Stimulated activated CD8-positive, alpha-beta memory T cell treated with anti-CD3 and anti-CD28 coated beads, Interleukin-7, amount 100 ng/mL, for 48 hours (primary cell): ENCODE results near the gene MRPL32.
"Not testable (repeated sequence)": the region's sequence is repeated elsewhere in the genome, so short reads cannot be mapped to it uniquely, and the experiment has no call there.

Experiments
- DNase-seq, 2 donors: peaks; one replicate each; pipeline ENCODE4 v3.0.0-alpha.2; 2020; ENCODE audit warnings: low read depth in 1 of 2; ENCODE audit errors: extremely low read depth in 1 of 2

The MRPL32 gene

DNA sequence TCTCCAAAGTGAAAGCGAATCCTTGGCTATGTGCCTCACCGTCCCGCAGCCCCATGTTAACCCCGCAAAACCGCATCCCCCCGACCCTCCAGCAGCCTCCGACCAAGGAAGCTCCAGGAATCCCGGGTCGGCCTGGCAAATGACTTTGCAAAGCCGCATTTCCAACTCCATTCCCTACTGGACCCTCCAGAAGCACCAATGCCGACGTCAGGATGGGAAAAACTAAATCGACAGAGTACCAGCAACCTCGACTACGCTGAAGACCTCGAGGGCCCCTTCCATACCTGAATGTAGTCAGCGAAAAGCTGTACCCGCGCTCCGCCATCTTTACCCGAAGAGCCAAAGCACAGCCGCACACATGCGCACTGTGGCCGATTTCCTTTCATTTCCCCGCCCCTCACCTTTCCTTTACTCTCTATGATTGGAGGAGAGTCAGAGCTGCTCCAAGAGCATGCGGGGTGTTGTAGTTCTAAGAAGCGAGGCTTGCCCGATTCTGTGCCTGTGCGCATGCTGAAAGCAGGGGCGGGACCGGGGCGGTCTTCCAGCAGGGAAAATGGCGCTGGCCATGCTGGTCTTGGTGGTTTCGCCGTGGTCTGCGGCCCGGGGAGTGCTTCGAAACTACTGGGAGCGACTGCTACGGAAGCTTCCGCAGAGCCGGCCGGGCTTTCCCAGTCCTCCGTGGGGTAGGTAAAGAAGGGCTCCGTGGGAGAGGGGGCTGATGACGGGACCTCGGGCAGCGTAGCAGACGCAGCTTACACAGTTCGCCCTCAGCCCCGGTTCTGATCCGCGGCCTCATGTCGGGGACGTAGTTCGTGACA is at the start of gene MRPL32, which contains the start of gene PSMA2:
MRPL32 (plus strand) TSS at position 543 of the 818 bp plus-strand sequence; CDS start at position 554, 11 bp downstream.
PSMA2 (minus strand) TSS at position 341 of the 818 bp plus-strand sequence; CDS start at position 325, 16 bp downstream.
- DNase-seq: peak; percentile 86 to 95

DNA sequence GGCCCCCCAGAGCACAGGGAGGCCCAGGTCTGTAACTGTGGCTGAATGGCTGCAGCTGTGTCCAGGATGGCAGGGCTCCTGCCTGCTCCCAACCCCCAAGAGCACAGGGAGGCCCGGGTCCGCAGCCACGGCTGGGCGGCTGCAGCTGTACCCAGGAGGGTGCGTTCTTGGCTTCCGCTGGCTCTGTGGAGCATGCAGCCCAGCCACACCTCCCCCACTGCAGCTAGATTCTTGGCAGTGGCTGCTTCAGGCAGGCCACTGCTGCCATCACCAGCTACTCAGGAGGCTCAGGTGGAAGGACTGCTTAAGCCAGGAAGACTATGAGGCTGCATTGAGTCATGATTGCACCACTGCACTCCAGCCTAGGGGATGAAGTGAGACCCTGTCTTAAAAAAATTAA is 48.2 kb upstream of the MRPL32 start:
- DNase-seq: no peak

DNA sequence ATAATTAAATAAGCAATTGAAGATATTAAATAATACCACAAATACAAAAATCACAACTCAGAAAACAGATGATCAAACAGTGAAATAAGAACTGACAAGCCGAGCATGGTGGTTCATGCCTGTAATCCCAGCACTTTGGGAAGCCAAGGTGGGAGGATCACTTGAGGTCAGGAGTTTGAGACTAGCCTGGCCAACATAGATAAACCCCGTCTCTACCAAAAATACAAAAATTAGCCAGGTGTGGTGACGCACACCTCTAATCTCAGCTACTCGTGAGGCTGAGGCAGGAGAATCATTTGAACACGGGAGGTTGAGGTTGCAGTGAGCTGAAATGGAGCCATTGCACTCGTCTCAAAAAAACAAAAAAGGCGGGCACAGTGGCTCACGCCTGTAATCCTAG is 47.0 kb upstream of the MRPL32 start:
- not testable (repeated sequence) for DNase-seq

DNA sequence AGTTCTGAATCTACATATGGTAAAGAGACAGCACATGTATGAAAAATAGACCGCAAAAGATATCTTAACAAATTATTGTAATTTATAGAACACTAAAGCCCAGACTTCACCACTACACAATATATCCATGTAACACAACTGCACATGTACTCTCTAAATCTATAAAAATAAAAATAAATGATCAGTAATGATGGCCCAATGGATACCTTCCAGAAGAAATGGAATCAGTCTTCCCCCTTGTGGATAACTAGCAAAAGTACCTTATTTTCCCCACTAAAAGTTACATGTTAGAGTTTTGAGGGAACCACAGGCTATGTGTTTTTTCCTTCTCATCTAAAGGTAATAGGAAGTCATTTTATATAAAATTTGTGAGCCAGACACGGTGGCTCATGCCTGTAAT is 46.0 kb upstream of the MRPL32 start:
- no peak for DNase-seq

DNA sequence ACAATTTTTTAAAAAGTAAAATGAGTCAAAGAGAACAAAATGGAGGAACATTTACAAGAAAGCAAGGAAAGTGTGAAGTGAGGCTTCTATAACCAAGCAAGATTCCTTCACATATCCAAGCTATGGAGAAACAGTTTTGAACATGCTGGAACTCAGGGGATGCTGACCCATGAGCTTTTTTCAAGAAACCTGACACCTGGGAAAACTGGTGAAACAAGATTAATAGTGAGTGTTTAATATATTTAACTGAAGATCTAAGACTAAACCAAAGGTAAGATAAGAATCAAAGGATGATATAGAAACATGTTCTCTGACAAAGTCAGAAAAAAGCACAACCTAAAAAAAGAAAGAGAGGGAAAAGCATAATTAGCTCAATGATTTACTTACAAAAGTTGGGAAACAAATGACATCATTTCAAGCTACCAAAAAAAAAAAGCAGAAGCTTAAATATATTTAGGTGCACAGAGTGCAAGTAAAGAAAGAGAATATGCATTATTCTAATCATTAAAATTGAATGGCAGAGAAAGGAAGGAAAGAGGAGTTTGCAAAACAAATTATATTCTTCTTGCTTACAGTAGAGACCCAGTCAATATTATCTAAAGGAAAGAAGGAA is 45.2 kb upstream of the MRPL32 start:
- no peak for DNase-seq

DNA sequence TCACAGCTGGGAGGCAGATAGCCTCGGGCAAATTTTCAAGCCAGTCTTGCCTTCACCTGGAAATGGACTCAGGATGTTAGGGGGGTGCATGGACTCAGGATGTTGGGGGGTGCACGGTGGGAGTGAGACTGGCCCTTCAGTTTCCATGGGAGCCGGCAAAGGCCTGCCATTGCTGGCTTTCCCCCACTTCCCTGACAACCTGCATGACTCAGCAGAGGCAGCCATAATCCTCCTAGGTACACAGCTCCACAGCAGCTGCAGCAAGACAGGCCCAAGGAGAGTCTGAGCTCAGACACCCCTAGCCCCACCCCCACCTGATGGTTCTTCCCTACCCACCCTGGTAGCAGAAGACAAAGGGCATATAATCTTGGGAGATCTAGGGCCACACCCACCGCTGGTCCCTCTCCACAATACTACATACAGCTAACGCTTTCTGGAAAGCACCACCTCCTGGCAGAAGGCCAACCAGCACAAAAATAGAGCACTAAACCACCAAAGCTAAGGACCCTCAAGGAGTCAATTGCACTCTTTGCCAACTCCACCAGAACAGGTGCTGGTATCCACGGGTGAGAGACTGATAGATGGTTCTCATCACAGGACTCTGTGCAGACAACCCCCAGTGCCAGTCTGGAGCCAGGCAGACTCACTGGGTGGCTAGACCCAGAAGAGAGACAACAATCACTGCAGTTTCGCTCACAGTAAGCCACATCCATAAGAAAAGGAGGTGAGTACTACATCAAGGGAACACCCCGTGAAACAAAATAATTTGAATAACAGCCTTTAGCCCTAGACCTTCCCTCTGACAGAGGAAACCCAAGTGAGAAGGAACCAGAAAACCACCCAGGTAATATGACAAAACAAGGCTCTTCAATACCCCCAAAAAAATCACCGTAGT is 38.6 kb upstream of the MRPL32 start:
- DNase-seq: no peak

DNA sequence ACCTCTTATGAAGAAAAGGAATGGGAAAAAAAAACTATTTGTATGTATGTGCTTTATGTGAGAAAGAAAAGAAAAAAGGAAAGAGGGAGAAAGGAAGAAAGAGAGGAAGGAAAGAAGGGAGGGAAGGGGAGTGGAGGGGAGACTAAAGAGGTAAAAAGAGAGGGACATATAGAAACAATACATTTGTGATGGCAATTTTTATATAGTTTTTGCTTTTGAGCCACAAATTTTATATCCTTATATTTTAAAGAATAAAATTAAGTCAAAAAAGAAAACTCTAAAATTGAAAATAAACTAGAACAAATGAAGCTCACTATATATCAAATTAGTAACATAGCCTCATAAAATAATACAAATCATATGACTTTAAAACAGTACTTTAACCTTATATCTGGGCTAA is 31.3 kb upstream of the MRPL32 start:
- DNase-seq: no peak

DNA sequence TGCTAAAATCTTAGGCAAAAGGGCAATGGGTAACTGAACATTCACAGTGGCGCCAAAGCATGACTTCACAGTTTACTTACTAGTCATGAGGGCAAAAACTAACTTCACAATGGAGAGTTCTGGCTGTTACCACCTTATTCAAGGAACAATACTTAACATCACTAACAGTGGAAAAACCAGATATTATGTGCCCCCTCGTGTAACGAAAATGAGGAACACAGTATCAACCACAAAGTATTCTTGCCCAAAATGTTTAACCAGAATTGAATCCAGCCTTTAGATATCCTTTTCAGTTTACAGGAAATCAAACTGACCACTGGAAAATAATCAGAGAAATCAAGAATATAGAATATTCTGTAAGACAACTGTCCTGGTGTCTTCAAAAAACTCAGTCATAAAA is 29.8 kb upstream of the MRPL32 start:
- DNase-seq: no peak

DNA sequence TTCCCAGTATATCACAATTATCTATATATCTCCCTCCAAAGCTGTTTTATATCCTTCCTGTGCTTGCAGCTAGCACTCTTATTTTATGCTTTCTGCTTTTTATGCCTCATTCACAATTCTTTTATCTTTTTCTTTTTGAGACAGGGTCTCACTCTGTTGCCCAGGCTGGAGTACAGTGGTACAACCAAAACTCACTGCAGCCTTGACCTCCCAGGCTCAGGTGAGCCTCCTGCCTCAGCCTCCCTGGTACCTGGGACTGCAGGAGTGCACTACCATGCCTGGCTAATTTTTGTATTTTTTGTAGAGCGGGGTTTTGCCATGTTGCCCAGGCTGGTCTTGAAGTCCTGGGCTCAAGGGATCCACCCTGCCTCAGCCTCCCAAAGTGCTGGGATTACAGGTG is 26.0 kb upstream of the MRPL32 start:
- DNase-seq: no peak

DNA sequence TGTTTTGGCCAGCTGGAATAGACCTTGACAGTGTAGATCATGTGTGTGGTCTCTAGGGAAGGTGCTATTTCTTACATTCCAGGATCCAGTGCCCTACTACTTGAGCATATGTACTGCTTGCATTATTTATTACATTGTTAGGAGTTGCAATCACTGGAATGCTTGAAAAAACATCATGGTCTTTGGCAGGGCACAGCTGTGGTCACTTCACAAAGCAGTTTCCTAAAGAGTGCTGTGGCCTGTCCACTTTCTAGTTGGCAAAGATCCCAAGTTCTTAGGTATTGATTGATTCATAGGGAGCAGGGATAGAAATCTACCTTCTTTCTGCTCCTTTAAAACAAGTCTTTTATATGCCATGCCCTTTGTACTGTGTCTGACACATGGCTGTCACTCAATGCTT is 24.9 kb upstream of the MRPL32 start:
- DNase-seq: no peak

DNA sequence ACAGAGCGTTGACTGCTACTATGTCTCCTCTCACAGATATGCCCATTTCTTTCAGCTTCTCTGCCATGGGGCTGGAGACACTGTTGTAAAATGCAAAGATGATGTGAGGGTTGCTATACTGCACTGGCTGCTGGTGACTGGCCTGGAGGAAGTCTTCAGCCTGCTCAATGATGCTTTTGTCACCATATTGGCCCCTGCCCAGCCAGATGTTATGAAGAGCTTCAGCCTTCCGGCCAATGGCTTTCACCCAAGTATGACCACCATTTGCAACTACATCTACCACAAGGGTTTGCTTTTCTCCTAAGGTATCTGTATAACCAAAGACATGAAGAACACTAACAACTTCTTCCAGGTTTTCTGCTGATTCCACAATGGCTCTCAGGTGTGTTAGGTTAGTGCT is 21.9 kb upstream of the MRPL32 start:
- no peak for DNase-seq

DNA sequence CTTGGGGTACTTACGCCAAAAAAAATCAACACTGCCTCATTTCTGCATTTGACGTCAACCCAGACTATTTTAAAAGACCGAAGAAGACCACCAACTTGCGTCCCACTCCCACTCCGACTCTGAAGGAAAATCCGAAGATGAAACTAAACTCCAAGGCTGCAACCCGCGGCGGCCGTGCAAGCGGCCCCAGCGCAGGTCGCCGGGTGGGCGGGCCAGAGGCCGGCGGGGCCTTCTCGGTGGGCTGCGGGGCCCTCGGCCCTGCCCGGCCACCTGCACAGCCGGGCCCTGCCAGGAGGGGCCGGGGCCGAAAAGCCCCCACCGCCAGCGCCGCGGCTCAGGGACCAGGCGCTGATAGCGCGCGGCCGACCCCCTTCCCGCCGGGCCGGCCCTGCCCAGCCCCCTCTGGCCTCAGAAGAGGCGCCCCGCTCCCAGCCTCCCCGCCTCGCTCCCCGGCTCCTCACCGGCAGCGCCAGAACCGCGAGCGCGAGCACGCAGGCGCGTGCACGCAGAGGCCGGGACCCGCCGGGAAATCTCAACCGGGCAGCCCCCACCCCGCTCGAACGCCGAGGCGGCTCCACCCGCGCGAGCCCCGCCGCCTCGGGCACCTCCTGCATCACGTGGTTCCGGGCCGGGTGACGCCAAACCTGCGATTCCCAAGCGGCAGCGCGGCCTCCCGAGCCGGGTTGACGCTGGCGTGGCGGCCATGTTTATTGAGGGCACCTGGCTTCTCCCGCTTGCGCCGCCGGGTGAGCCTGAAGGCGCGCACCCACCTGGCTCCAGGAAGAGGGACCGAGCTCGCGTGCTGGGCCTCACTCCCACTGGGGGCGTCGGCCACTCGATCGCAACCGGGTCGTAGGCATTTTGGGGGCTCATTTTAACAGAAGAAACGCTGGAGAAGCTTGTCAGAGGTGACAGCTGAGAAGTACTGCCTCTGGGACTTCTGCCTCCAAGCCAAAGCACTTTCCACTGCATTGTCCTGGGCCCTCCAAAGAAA is 20.4 kb upstream of the MRPL32 start, which contains the start of gene C7orf25:
C7orf25 (minus strand) TSS at position 617 of the 994 bp plus-strand sequence. CDS start 1,170 bp downstream, outside the sequence.
- DNase-seq: peak; percentile 91

DNA sequence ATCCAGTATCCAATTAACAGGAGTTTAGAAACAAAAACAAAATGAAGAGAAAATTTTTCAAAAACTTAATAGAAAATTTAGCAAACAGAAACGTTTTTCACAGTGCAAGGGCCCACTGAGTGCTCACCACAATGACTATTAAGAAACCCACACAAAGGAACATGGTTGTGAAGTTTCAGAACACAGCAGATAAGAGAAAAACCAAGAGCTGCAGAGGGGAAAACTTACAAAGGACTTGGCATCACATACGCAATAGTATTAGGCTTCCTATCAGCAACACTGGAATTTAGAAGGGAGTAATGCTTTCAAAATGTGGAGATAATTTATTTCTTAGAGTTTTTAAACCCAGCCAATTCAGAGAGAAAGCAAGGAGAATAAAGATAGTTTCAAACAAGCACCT is 18.6 kb upstream of the MRPL32 start:
- no peak for DNase-seq

DNA sequence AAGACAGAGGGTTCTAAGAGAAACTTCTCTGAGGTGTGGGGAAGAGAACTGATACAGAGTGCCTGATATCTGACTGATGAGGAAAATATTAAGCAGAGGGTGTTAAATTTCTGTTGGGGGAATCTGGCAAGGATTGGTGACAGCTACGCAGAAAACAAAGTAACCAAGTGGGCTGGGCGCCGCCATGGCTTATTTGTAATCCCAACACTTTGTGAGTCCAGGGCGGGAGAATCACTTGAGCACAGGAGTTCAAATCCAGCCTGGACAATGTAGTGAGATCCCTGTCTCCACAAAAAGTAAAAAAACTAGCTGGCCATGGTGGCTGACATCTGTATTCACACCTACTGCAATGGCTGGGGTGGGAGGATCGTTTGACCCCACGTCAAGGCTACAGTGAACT is 18.2 kb upstream of the MRPL32 start:
- no peak for DNase-seq

DNA sequence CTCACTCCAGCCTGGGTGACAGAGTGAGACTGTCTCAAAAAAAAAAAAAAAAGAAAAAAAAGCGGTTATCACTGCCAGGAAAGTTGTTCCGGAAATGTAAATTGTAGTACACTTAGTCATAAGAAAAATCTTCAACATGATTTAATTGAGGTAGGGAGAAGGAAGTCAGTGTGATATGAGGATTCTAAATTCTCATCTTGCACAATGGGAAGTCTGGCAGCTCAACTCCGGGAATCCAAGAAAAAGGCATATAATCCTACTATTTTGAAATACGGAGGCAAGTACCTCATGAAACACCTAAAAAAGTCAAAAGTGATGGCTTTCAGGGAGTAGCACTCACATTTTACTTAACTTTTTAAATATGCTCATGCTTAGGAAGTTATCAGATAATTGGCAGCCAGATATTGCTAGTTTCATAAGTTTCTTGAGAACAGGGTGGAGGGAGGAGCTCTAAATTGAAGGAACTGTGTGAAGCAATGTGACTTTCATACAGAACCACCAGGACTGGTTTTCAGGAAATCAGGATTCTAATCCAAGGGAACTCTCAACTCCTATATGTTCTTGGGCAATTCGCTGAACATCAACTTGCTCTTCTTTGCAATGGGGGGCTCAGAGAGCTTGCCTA is 17.6 kb upstream of the MRPL32 start:
- no peak for DNase-seq

DNA sequence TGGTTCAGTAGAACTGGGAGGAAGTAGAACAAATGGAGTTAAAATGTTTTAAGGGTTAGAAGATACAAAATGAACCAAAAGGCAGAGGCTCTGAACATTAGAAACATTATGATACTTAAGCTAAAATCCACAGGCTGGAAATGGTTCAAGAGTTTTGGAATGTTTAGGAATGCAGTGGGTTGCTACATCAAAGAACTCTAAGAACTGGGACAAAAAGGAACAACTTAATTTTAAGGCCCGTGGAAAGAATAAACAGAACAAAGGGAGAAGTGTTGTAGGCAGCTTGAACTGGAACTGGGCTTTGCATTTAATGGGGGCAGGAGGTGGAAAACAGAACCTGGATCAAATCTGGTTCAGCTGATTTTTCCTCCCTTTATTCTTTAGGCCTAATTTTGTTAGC is 16.8 kb upstream of the MRPL32 start:
- DNase-seq: no peak

DNA sequence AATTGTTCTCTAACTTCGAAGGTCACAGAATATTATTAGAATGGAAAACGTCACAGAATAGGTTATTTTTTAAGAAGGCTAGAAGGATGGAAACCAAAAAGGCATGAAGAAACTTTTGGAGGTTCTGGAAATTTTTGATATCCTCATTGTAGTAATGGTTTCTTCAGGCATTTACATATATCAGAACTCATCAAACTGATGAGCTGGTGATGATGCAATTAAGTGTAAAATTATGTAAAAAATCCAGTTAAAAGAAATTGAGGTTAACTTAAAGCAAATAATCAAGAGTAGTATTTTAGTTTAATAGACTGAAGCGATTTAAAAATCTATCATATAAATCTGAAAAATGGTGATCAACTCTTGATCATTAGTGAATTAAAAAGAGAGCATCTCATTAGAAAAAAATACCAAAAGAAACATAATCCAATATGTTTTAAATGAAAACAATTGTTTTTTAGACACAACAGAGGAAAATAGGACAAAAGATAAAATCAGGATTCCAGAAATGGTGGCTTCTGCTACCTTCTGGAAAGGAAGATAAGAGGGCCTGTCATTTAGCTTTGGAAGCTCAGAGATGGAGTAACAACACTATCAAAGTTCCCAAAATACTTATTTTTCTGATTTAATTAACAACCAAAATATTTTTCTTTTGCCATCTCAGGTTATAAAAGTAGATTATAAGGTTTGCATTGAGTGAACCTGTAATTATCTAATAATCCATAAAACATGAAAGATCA is 10.0 kb upstream of the MRPL32 start:
- DNase-seq: no peak

DNA sequence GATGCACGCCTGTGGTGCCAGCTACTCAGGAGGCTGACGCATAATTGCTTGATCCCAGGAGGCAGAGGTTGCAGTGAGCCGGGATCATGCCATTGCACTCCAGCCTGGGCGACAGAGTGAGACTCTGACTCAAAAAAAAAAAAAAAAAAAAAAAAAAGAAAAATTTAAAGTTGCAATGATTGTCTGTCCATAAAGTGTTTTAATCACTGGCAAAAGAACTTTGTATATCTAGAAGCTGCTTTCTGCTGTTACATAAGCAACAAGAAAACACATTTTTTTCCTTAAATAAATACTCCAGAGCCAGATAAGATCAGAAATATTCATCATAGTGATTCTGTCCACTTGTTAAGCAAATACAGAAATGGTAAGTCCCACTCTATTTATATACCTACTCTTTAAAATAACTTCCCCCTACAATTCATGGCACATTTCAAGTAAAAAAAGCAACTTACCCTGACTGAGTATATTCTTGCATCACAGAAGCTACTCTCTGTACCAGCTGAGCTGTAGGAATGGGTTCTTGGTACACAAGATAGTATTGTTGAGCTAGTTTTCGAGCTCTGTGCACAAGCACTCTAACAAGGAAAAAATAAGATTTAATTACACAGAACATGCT is 7.8 kb upstream of the MRPL32 start:
- DNase-seq: no peak
